Fibroblast of skin of left quadriceps (primary cell): ENCODE results near the gene NEK8.

ENCODE experiments used
- DNase-seq, 2 experiments: peaks; one replicate each; pipeline ENCODE4 v3.0.0-alpha.2; 2013; ENCODE audit warnings: low read depth in 2 of 2

The NEK8 gene

GRCh38 chr17:28744972-28745785, 16.6 kb downstream of the NEK8 start:
- no peak for DNase-seq

- no peak for DNase-seq
These were observed 17.3 kb downstream of the NEK8 start for GRCh38 chr17:28745786-28746411.

GRCh38 chr17:28746611-28747050, 18.0 kb downstream of the NEK8 start:
- DNase-seq, result no peak

GRCh38 chr17:28747051-28747691, 18.6 kb downstream of the NEK8 start:
- no peak for DNase-seq

- DNase-seq, result no peak
These were observed 19.5 kb downstream of the NEK8 start for GRCh38 chr17:28747801-28748750.

- DNase-seq, result no peak
These were observed 20.4 kb downstream of the NEK8 start for GRCh38 chr17:28748852-28749515.

- DNase-seq, result no peak
These were observed 21.1 kb downstream of the NEK8 start for GRCh38 chr17:28749516-28750177.

- peak; percentile 79 to 80 for DNase-seq
These were observed 21.8 kb downstream of the NEK8 start for GRCh38 chr17:28750178-28751047.

- DNase-seq, result no peak
These were observed 23.2 kb downstream of the NEK8 start for GRCh38 chr17:28751600-28752366.

- no peak for DNase-seq
These were observed 26.9 kb downstream of the NEK8 start for GRCh38 chr17:28755486-28755885.

- DNase-seq, result no peak
These were observed 27.6 kb downstream of the NEK8 start for GRCh38 chr17:28756049-28756804.

- no peak for DNase-seq
These were observed 30.0 kb downstream of the NEK8 start for GRCh38 chr17:28758411-28759121.

GRCh38 chr17:28759256-28759865, 30.8 kb downstream of the NEK8 start:
- no peak for DNase-seq

- DNase-seq, result no peak
These were observed 32.3 kb downstream of the NEK8 start for GRCh38 chr17:28760601-28761562.

GRCh38 chr17:28763137-28763799, 34.7 kb downstream of the NEK8 start:
- no peak for DNase-seq
